ENCODE data around the gene ELMO2. TPM values are rescaled to one million over a fixed set of nuclear protein-coding genes. Genes with fewer than 3 reads are reported as not detected.
A peak's percentile ranks its signal among the peaks of the same experiment; 100 is the strongest.

The ELMO2 gene
- total RNA-seq, 1 experiment from 2014 or later: 38.5 TPM

DNA sequence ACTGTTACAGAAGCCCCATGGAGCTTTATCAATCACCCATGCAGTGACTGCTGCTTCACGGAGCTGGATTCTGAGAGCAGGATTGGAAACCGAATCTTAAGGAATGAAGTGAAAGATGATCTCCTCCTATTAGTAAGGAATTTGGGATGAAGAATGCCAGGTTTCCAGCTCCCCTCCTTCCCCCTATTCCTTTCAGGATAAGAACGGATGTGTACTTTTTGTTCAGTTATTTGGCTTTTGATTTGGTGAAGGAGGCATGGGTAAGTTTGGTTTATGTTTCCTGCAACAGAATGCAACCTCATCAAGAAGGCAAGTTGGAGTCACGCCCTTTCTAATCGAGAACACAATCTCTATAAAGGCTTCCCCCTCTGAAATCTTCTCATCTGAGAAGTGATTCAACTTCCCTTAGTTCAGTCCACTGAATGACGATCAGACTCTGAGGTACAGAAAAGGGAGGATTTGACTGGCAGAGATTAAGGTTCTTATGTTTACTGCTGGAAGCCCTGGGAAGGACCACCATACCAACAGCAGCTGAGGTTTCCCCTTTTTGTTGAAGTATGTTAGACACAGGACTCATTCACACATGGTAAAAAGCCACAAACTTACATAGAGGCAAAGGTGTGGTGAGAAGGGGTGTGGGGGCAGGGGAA, 5.5 kb downstream of the ELMO2 start:
- TF ChIP-seq EZH2 (IDR thresholded peaks at IDR 0.05; ENCODE audit: borderline replicate concordance, low read depth, low read length, poor library complexity, severe bottlenecking): no peak
- TF ChIP-seq, protein P1, sequence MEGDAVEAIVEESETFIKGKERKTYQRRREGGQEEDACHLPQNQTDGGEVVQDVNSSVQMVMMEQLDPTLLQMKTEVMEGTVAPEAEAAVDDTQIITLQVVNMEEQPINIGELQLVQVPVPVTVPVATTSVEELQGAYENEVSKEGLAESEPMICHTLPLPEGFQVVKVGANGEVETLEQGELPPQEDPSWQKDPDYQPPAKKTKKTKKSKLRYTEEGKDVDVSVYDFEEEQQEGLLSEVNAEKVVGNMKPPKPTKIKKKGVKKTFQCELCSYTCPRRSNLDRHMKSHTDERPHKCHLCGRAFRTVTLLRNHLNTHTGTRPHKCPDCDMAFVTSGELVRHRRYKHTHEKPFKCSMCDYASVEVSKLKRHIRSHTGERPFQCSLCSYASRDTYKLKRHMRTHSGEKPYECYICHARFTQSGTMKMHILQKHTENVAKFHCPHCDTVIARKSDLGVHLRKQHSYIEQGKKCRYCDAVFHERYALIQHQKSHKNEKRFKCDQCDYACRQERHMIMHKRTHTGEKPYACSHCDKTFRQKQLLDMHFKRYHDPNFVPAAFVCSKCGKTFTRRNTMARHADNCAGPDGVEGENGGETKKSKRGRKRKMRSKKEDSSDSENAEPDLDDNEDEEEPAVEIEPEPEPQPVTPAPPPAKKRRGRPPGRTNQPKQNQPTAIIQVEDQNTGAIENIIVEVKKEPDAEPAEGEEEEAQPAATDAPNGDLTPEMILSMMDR (conservative IDR thresholded peaks at IDR 0.05; ENCODE audit: low read depth, low read length): no peak
- BruUV-seq (replicated peaks): no TSS peak
- POLR2A ChIA-PET (ENCODE audit: low non-redundant PET): no interaction called here
- Histone ChIP-seq H3K27me3 (replicated peaks; ENCODE audit: insufficient read depth, low read depth, low read length, poor library complexity) (no peaks in the 10 kb centered on the region), H3K4me3 (ENCODE audit: low read depth, low read length, poor library complexity, severe bottlenecking) (no peak overlapping the region), H3K4me1 (ENCODE audit: insufficient read depth, low read length, poor library complexity, severe bottlenecking) (peaks cover 18% of the 10 kb centered on the region), H3K9me3 (ENCODE audit: low read depth, low read length, poor library complexity, severe bottlenecking) (no peaks in the 10 kb centered on the region), H3K27ac (ENCODE audit: low read depth, low read length, poor library complexity, severe bottlenecking) (peak overlapping the region; percentile 43), H3K36me3 (ENCODE audit: insufficient read depth, low read length, poor library complexity, severe bottlenecking) (no peaks in the 10 kb centered on the region)
- DNase-seq (ENCODE audit: low spot score): peak; percentile 14
- intact Hi-C loops (cut with micrococcal nuclease; ENCODE audit: unreplicated experiment): no loop called here
- CTCF ChIA-PET: no interaction called here

DNA sequence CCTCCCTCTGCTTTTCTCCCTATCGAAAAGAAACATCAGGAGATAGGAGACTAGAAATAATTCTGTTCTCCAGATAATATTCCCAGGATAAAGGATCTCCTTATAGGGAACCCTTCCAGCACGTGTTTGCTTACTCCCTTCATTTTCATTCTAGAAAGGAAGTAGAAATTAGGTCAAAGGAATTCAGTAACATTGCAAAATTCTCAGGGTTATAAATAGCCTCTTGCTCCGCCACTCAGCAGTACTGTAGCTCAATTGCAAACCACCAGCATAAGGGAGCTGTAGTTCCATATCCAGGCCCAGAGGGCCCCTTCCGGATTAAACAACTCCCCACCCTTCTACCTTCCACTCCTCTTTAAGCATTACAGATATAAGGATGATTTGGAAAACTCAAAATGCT, 6.2 kb downstream of the ELMO2 start:
- Histone ChIP-seq H3K4me3 (ENCODE audit: low read depth, low read length, poor library complexity, severe bottlenecking) (no peak overlapping the region), H3K36me3 (ENCODE audit: insufficient read depth, low read length, poor library complexity, severe bottlenecking) (no peaks in the 10 kb centered on the region), H3K27ac (ENCODE audit: low read depth, low read length, poor library complexity, severe bottlenecking) (peak overlapping the region; percentile 43), H3K27me3 (replicated peaks; ENCODE audit: insufficient read depth, low read depth, low read length, poor library complexity) (no peaks in the 10 kb centered on the region), H3K4me1 (ENCODE audit: insufficient read depth, low read length, poor library complexity, severe bottlenecking) (peaks cover 18% of the 10 kb centered on the region), H3K9me3 (ENCODE audit: low read depth, low read length, poor library complexity, severe bottlenecking) (no peaks in the 10 kb centered on the region)
- ChIA-PET POLR2A (ENCODE audit: low non-redundant PET) (no interaction called here), CTCF (no interaction called here)
- TF ChIP-seq, protein P1 (conservative IDR thresholded peaks at IDR 0.05; ENCODE audit: low read depth, low read length): no peak
- TF ChIP-seq EZH2 (IDR thresholded peaks at IDR 0.05; ENCODE audit: borderline replicate concordance, low read depth, low read length, poor library complexity, severe bottlenecking): no peak
- intact Hi-C loops (cut with micrococcal nuclease; ENCODE audit: unreplicated experiment): no loop called here
- BruUV-seq (replicated peaks): no TSS peak
- peak; percentile 30 for DNase-seq (ENCODE audit: low spot score)

GRCh38 chr20:46399401-46399800, 7.0 kb downstream of the ELMO2 start:
- ChIA-PET CTCF (no interaction called here), POLR2A (ENCODE audit: low non-redundant PET) (no interaction called here)
- intact Hi-C loops (cut with micrococcal nuclease; ENCODE audit: unreplicated experiment): no loop called here
- Histone ChIP-seq H3K36me3 (ENCODE audit: insufficient read depth, low read length, poor library complexity, severe bottlenecking) (no peaks in the 10 kb centered on the region), H3K4me3 (ENCODE audit: low read depth, low read length, poor library complexity, severe bottlenecking) (no peak overlapping the region), H3K9me3 (ENCODE audit: low read depth, low read length, poor library complexity, severe bottlenecking) (no peaks in the 10 kb centered on the region), H3K4me1 (ENCODE audit: insufficient read depth, low read length, poor library complexity, severe bottlenecking) (peaks cover 18% of the 10 kb centered on the region), H3K27me3 (replicated peaks; ENCODE audit: insufficient read depth, low read depth, low read length, poor library complexity) (no peaks in the 10 kb centered on the region), H3K27ac (ENCODE audit: low read depth, low read length, poor library complexity, severe bottlenecking) (no peak overlapping the region)
- no TSS peak for BruUV-seq (replicated peaks)
- TF ChIP-seq, protein P1 (conservative IDR thresholded peaks at IDR 0.05; ENCODE audit: low read depth, low read length): no peak
- no peak for TF ChIP-seq EZH2 (IDR thresholded peaks at IDR 0.05; ENCODE audit: borderline replicate concordance, low read depth, low read length, poor library complexity, severe bottlenecking)
- no peak for DNase-seq (ENCODE audit: low spot score)

Measured in A673 (cell line).